Testis (tissue), 3 donors: Measurements from ENCODE around the gene TNS3. TPM values are rescaled to one million over a fixed set of nuclear protein-coding genes. Genes with fewer than 3 reads are reported as not detected.

ENCODE experiments used
- DNase-seq: peaks from one replicate; pipeline ENCODE4 v3.0.0-alpha.2; 2019
- H3K27ac ChIP-seq, 2 donors: fragments of 200-600 bp; sonication (generic); one replicate each; pipeline ENCODE4 v1.5.1; 2019
- H3K27me3 ChIP-seq: fragments of 200-600 bp; sonication (generic); one replicate; pipeline ENCODE4 v1.5.1; 2019
- H3K36me3 ChIP-seq: fragments of 200-600 bp; sonication (generic); one replicate; pipeline ENCODE4 v1.5.1; 2017; ENCODE audit warnings: low read depth; ENCODE audit errors: missing control alignments
- H3K4me1 ChIP-seq: fragments of 200-600 bp; sonication (generic); one replicate; pipeline ENCODE4 v1.5.1; 2019
- H3K4me3 ChIP-seq, 2 donors: fragments of 200-600 bp; sonication (generic); one replicate each; pipeline ENCODE4 v1.5.1; 2017 to 2019
- H3K9me3 ChIP-seq: fragments of 200-600 bp; sonication (generic); one replicate; pipeline ENCODE4 v1.5.1; 2017
- POLR2A ChIP-seq: fragments of 450-650 bp; IDR thresholded peaks from one replicate; pipeline ENCODE4 v1.6.1; 2017; ENCODE audit warnings: antibody characterized with exemption, mild to moderate bottlenecking, moderate library complexity
- WGBS, 2 donors: methylation state at CpG; one replicate each; pipeline ENCODE4 v1.1.5; 2018; 5-methylcytosine and 5-hydroxymethylcytosine counted together
- intact Hi-C: fragments of 100-400 bp; cut with DNase I; formaldehyde crosslinking; loops from one replicate; pipeline ENCODE4 v1.15.1; 2023; ENCODE audit warnings: low total_unique reads
- polyA plus RNA-seq: library from polyadenylated mRNA; stranded (reverse); fragments of 350-450 nt; fragmentation: Illumina TruSeq; extraction: RNeasy Lipid Tissue Mini Kit (QIAGEN cat#74804); gene quantifications from one replicate; pipeline ENCODE4 v1.2.3, GENCODE V29; 2014; ENCODE audit warnings: low read depth, low replicate concordance; ENCODE audit not compliant: insufficient read depth
- total RNA-seq, 2 donors: library from RNA; depleted of rRNA; stranded (reverse); fragments of >200 nt; gene quantifications; one replicate each; pipeline ENCODE4 v1.2.3, GENCODE V29; 2016
- TF ChIP-seq, protein P1 (sequence below), 3 experiments: fragments of 450-650 bp in 2 of 3; fragments of 200-600 bp in 1 of 3; sonication (generic) in 1 of 3; IDR thresholded peaks; one replicate each; pipeline ENCODE4 v1.5.1; 2016 to 2019; ENCODE audit warnings: antibody characterized with exemption in 3 of 3, mild to moderate bottlenecking in 2 of 3, moderate library complexity in 1 of 3

The TNS3 gene
- total and polyA plus RNA-seq, 3 donors from 2014 or later, result 28.5 to 93.5 (median 60.0) TPM

DNA sequence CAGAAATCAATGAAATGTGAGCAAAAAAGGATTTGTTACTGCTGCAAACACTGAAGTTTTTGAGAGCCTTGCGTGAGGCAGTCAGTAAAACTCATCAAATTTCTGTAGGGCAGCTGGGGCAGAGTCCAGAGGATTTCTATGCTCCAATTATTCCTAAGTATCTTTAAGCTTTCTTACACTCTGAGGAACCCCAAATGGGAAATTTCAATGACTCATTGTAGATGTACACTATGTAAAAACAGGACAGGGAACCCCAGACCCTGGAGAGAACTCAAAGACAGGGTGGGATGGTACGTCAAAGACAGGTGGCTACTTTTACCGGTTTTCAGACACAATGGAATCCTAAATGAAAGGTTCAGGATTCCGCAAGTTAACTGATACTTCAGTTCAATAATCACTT, 120.2 kb downstream of the TNS3 start:
- Histone ChIP-seq H3K27ac (no peak overlapping the region), H3K9me3 (no peaks in the 10 kb centered on the region), H3K36me3 (no peaks in the 10 kb centered on the region), H3K4me1 (peaks cover 48% of the 10 kb centered on the region), H3K27me3 (no peaks in the 10 kb centered on the region), H3K4me3 (no peak overlapping the region)
- DNase-seq, result no peak
- intact Hi-C loops, result no loop called here
- no peak for TF ChIP-seq POLR2A
- TF ChIP-seq, protein P1, sequence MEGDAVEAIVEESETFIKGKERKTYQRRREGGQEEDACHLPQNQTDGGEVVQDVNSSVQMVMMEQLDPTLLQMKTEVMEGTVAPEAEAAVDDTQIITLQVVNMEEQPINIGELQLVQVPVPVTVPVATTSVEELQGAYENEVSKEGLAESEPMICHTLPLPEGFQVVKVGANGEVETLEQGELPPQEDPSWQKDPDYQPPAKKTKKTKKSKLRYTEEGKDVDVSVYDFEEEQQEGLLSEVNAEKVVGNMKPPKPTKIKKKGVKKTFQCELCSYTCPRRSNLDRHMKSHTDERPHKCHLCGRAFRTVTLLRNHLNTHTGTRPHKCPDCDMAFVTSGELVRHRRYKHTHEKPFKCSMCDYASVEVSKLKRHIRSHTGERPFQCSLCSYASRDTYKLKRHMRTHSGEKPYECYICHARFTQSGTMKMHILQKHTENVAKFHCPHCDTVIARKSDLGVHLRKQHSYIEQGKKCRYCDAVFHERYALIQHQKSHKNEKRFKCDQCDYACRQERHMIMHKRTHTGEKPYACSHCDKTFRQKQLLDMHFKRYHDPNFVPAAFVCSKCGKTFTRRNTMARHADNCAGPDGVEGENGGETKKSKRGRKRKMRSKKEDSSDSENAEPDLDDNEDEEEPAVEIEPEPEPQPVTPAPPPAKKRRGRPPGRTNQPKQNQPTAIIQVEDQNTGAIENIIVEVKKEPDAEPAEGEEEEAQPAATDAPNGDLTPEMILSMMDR (IDR thresholded peaks at IDR 0.05), result no peak
- WGBS, 2 donors, result 91 to 99% methylated on average over 4 of the region's 4 CpGs

- WGBS, 2 donors, result 54 to 73% methylated on average over 3 to 4 of the region's 4 CpGs
- no peak for TF ChIP-seq POLR2A
- TF ChIP-seq, protein P1 (IDR thresholded peaks at IDR 0.05), result no peak
These were observed 120.8 kb downstream of the TNS3 start for GRCh38 chr7:47461161-47461560.

GRCh38 chr7:47460251-47460989, 121.5 kb downstream of the TNS3 start:
- Histone ChIP-seq H3K4me1 (peaks cover 44% of the 10 kb centered on the region), H3K27ac (no peak overlapping the region), H3K27me3 (no peaks in the 10 kb centered on the region), H3K4me3 (no peak overlapping the region), H3K36me3 (no peaks in the 10 kb centered on the region), H3K9me3 (no peaks in the 10 kb centered on the region)
- intact Hi-C loops, result no loop called here
- TF ChIP-seq, protein P1 (IDR thresholded peaks at IDR 0.05), result no peak
- no peak for TF ChIP-seq POLR2A
- WGBS, 2 donors, result 88 to 93% methylated on average over 10 to 11 of the region's 11 CpGs
- DNase-seq, result no peak

More at GRCh38 chr7:47461161-47461560, 120.8 kb downstream of the TNS3 start:
- Histone ChIP-seq H3K4me1 (peaks cover 48% of the 10 kb centered on the region), H3K36me3 (no peaks in the 10 kb centered on the region), H3K27ac (no peak overlapping the region), H3K9me3 (no peaks in the 10 kb centered on the region), H3K27me3 (no peaks in the 10 kb centered on the region), H3K4me3 (no peak overlapping the region)
- DNase-seq, result peak; percentile 65
- intact Hi-C loops, result no loop called here

- H3K27me3 ChIP-seq, result no peaks in the 10 kb centered on the region
- H3K27ac ChIP-seq, result peak overlapping the region in 1 of 2 donors; percentile 16
- H3K4me1 ChIP-seq, result peaks cover 35% of the 10 kb centered on the region
- no peak for TF ChIP-seq POLR2A
- TF ChIP-seq, protein P1 (IDR thresholded peaks at IDR 0.05), result no peak
- H3K36me3 ChIP-seq, result no peaks in the 10 kb centered on the region
- 42 to 56% methylated on average over 5 of the region's 5 CpGs for WGBS, 2 donors
- H3K4me3 ChIP-seq, result no peak overlapping the region
- DNase-seq, result no peak
- H3K9me3 ChIP-seq, result no peaks in the 10 kb centered on the region
- intact Hi-C loops, result no loop called here
These were observed 123.4 kb downstream of the TNS3 start for GRCh38 chr7:47458486-47458885.

DNA sequence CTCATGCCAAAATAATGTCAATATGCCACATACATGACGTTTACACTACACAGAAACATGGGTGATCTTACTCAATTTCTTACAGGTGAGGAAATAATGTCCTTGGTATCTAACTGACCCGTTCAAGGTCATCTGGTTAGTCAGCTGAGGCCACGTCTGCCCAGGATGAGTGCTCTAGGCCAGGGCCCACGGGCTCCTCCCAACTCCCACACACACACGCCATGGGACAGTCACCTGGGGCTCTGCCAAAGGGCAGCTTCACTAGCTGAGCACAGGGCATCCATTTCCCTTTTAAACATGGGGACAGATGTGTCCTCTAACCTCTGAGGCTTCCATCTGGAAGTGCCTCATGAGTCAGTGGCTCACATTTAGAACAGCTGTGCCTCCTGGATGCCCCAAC, 123.9 kb downstream of the TNS3 start:
- no peaks in the 10 kb centered on the region for H3K27me3 ChIP-seq
- peak; percentile 78 for DNase-seq
- H3K27ac ChIP-seq, result peak overlapping the region in 1 of 2 donors; percentile 16
- no peaks in the 10 kb centered on the region for H3K9me3 ChIP-seq
- peaks cover 34% of the 10 kb centered on the region for H3K4me1 ChIP-seq
- 19 to 27% methylated on average over 5 of the region's 5 CpGs for WGBS, 2 donors
- no peaks in the 10 kb centered on the region for H3K36me3 ChIP-seq
- intact Hi-C loops, result no loop called here
- no peak for TF ChIP-seq POLR2A
- TF ChIP-seq, protein P1 (IDR thresholded peaks at IDR 0.05), result no peak
- no peak overlapping the region for H3K4me3 ChIP-seq
